Measurements from ENCODE around the gene EFCAB8.
"Not testable (repeated sequence)": the region's sequence is repeated elsewhere in the genome, so short reads cannot be mapped to it uniquely, and the experiment has no call there.

The EFCAB8 gene

GRCh38 chr20:32861446-32861845, 2.7 kb downstream of the EFCAB8 start:
- WGBS (ENCODE audit: extremely low coverage, insufficient coverage, insufficient read length): no CpG with 5 or more reads among the region's 7 CpGs
- H3K4ac ChIP-seq (ENCODE audit: low read depth, low read length): no peak overlapping the region

GRCh38 chr20:32869562-32869961, 10.8 kb downstream of the EFCAB8 start:
- Histone ChIP-seq H3K9ac (ENCODE audit: low read length) (no peak overlapping the region), H3K27ac (ENCODE audit: low read depth, low read length) (no peak overlapping the region), H3K79me2 (ENCODE audit: control insufficient read depth, insufficient read depth, low read length, poor library complexity) (no peaks in the 10 kb centered on the region), H3K4ac (ENCODE audit: low read depth, low read length) (no peak overlapping the region), H2BK5ac (ENCODE audit: low read depth, low read length, poor library complexity) (no peak overlapping the region), H3K36me3 (ENCODE audit: control insufficient read depth in 1 of 2, insufficient read depth in 2 of 2, low read length in 2 of 2) (no peaks in the 10 kb centered on the region), H3K23ac (ENCODE audit: low read length) (no peak overlapping the region), H3K9me3 (ENCODE audit: insufficient read depth, low read depth, low read length) (no peaks in the 10 kb centered on the region), H3K4me1 (ENCODE audit: control insufficient read depth in 1 of 2, insufficient read depth in 2 of 2, low read length in 2 of 2) (no peaks in the 10 kb centered on the region), H4K12ac (ENCODE audit: low read depth, low read length) (no peak overlapping the region), H4K8ac (ENCODE audit: low read depth, low read length) (no peak overlapping the region), H2BK12ac (ENCODE audit: low read length) (no peak overlapping the region), H3K27me3 (ENCODE audit: insufficient read depth, low read length) (no peaks in the 10 kb centered on the region), H3K4me2 (ENCODE audit: low read length) (no peak overlapping the region), H3K79me1 (ENCODE audit: low read length) (no peaks in the 10 kb centered on the region), H3K18ac (ENCODE audit: low read length) (no peak overlapping the region), H4K91ac (ENCODE audit: low read depth, low read length) (no peak overlapping the region), H2AFZ (ENCODE audit: insufficient read depth, low read length, poor library complexity) (no peak overlapping the region), H3K14ac (ENCODE audit: low read length) (no peak overlapping the region), H2BK120ac (ENCODE audit: insufficient read depth, low read length, poor library complexity) (no peak overlapping the region), H3K4me3 (ENCODE audit: low read depth, low read length) (no peak overlapping the region), H2AK5ac (ENCODE audit: low read length) (no peak overlapping the region)
- no CpG with 5 or more reads among the region's 2 CpGs for WGBS (ENCODE audit: extremely low coverage, insufficient coverage, insufficient read length)
- no peak for DNase-seq

More at GRCh38 chr20:32861446-32861845, 2.7 kb downstream of the EFCAB8 start:
- Histone ChIP-seq H3K36me3 (ENCODE audit: control insufficient read depth in 1 of 2, insufficient read depth in 2 of 2, low read length in 2 of 2) (peaks cover 0 to 4% of the 10 kb centered on the region in 2 experiments), H3K23ac (ENCODE audit: low read length) (no peak overlapping the region), H2BK12ac (ENCODE audit: low read length) (no peak overlapping the region), H3K9me3 (ENCODE audit: insufficient read depth, low read depth, low read length) (no peaks in the 10 kb centered on the region), H2AFZ (ENCODE audit: insufficient read depth, low read length, poor library complexity) (no peak overlapping the region), H3K27me3 (ENCODE audit: insufficient read depth, low read length) (no peaks in the 10 kb centered on the region), H2AK5ac (ENCODE audit: low read length) (no peak overlapping the region), H2BK120ac (ENCODE audit: insufficient read depth, low read length, poor library complexity) (no peak overlapping the region), H4K8ac (ENCODE audit: low read depth, low read length) (no peak overlapping the region), H3K4me3 (ENCODE audit: low read depth, low read length) (no peak overlapping the region), H3K9ac (ENCODE audit: low read length) (no peak overlapping the region), H3K14ac (ENCODE audit: low read length) (no peak overlapping the region), H3K4me2 (ENCODE audit: low read length) (no peak overlapping the region), H2BK5ac (ENCODE audit: low read depth, low read length, poor library complexity) (no peak overlapping the region), H3K79me1 (ENCODE audit: low read length) (no peaks in the 10 kb centered on the region), H3K79me2 (ENCODE audit: control insufficient read depth, insufficient read depth, low read length, poor library complexity) (no peaks in the 10 kb centered on the region), H4K12ac (ENCODE audit: low read depth, low read length) (no peak overlapping the region), H4K91ac (ENCODE audit: low read depth, low read length) (no peak overlapping the region), H3K4me1 (ENCODE audit: control insufficient read depth in 1 of 2, insufficient read depth in 2 of 2, low read length in 2 of 2) (peaks cover 0 to 2% of the 10 kb centered on the region in 2 experiments), H3K18ac (ENCODE audit: low read length) (no peak overlapping the region), H3K27ac (ENCODE audit: low read depth, low read length) (no peak overlapping the region)
- DNase-seq: no peak

- not testable (repeated sequence) for H3K4ac ChIP-seq (ENCODE audit: low read depth, low read length); H3K4me1 ChIP-seq (ENCODE audit: control insufficient read depth in 1 of 2, insufficient read depth in 2 of 2, low read length in 2 of 2); H3K27me3 ChIP-seq (ENCODE audit: insufficient read depth, low read length); H3K4me3 ChIP-seq (ENCODE audit: low read depth, low read length); H3K4me2 ChIP-seq (ENCODE audit: low read length); H2AK5ac ChIP-seq (ENCODE audit: low read length); H3K36me3 ChIP-seq (ENCODE audit: control insufficient read depth in 1 of 2, insufficient read depth in 2 of 2, low read length in 2 of 2); H3K9ac ChIP-seq (ENCODE audit: low read length); H2BK12ac ChIP-seq (ENCODE audit: low read length); H3K79me2 ChIP-seq (ENCODE audit: control insufficient read depth, insufficient read depth, low read length, poor library complexity); H3K9me3 ChIP-seq (ENCODE audit: insufficient read depth, low read depth, low read length); H4K91ac ChIP-seq (ENCODE audit: low read depth, low read length); H3K23ac ChIP-seq (ENCODE audit: low read length); H3K14ac ChIP-seq (ENCODE audit: low read length); H3K18ac ChIP-seq (ENCODE audit: low read length); DNase-seq; H3K27ac ChIP-seq (ENCODE audit: low read depth, low read length); H3K79me1 ChIP-seq (ENCODE audit: low read length); H2BK120ac ChIP-seq (ENCODE audit: insufficient read depth, low read length, poor library complexity); H2AFZ ChIP-seq (ENCODE audit: insufficient read depth, low read length, poor library complexity); H2BK5ac ChIP-seq (ENCODE audit: low read depth, low read length, poor library complexity); H4K8ac ChIP-seq (ENCODE audit: low read depth, low read length); H4K12ac ChIP-seq (ENCODE audit: low read depth, low read length)
- no CpG with 5 or more reads among the region's 3 CpGs for WGBS (ENCODE audit: extremely low coverage, insufficient coverage, insufficient read length)
Measured at GRCh38 chr20:32870526-32870925, 11.8 kb downstream of the EFCAB8 start.

GRCh38 chr20:32870985-32871384, 12.3 kb downstream of the EFCAB8 start:
- Histone ChIP-seq H3K14ac (ENCODE audit: low read length) (no peak overlapping the region), H4K91ac (ENCODE audit: low read depth, low read length) (no peak overlapping the region), H3K9ac (ENCODE audit: low read length) (no peak overlapping the region), H2BK5ac (ENCODE audit: low read depth, low read length, poor library complexity) (no peak overlapping the region), H3K36me3 (ENCODE audit: control insufficient read depth in 1 of 2, insufficient read depth in 2 of 2, low read length in 2 of 2) (no peaks in the 10 kb centered on the region), H2AK5ac (ENCODE audit: low read length) (no peak overlapping the region), H2BK120ac (ENCODE audit: insufficient read depth, low read length, poor library complexity) (no peak overlapping the region), H2AFZ (ENCODE audit: insufficient read depth, low read length, poor library complexity) (no peak overlapping the region), H3K79me2 (ENCODE audit: control insufficient read depth, insufficient read depth, low read length, poor library complexity) (no peaks in the 10 kb centered on the region), H3K4me1 (ENCODE audit: control insufficient read depth in 1 of 2, insufficient read depth in 2 of 2, low read length in 2 of 2) (no peaks in the 10 kb centered on the region), H2BK12ac (ENCODE audit: low read length) (no peak overlapping the region), H4K12ac (ENCODE audit: low read depth, low read length) (no peak overlapping the region), H3K18ac (ENCODE audit: low read length) (no peak overlapping the region), H4K8ac (ENCODE audit: low read depth, low read length) (no peak overlapping the region), H3K23ac (ENCODE audit: low read length) (no peak overlapping the region), H3K9me3 (ENCODE audit: insufficient read depth, low read depth, low read length) (no peaks in the 10 kb centered on the region), H3K4me3 (ENCODE audit: low read depth, low read length) (no peak overlapping the region), H3K4me2 (ENCODE audit: low read length) (no peak overlapping the region), H3K4ac (ENCODE audit: low read depth, low read length) (no peak overlapping the region), H3K27ac (ENCODE audit: low read depth, low read length) (no peak overlapping the region), H3K79me1 (ENCODE audit: low read length) (no peaks in the 10 kb centered on the region), H3K27me3 (ENCODE audit: insufficient read depth, low read length) (no peaks in the 10 kb centered on the region)
- DNase-seq: no peak
- WGBS (ENCODE audit: extremely low coverage, insufficient coverage, insufficient read length): no CpG with 5 or more reads among the region's 5 CpGs
